OCI-LY7 (cell line): Measurements from ENCODE around the gene PRAC2.

Experiments
- EZH2phosphoT487 ChIP-seq: fragments of 200-600 bp; sonication (generic); IDR thresholded peaks from 2 replicates; pipeline ENCODE4 v1.6.1; 2018; ENCODE audit warnings: low read depth, borderline replicate concordance, mild to moderate bottlenecking, mixed run types, antibody characterized with exemption, low read length, moderate library complexity, mixed read lengths
- TF ChIP-seq, protein P1 (sequence below): fragments of 200-600 bp; sonication (generic); conservative IDR thresholded peaks from 2 replicates; pipeline ENCODE4 v1.5.1; 2014; ENCODE audit warnings: mild to moderate bottlenecking, antibody characterized with exemption, low read length, moderate library complexity, mixed read lengths

DNA sequence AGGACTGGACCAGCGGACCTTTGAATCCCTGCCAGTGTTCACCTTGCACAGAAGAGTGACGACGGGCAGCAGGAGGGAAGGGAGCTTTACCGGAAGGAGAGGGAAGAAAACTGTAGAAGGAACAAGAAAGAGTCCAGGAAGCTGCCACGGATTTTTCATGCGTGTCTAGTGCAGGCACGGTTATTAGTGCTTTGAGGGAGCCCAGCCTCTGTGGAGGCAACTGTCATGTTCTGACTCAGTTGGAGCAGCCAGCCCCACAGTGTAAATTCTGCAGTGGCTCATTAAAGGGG is 12.0 kb downstream of the PRAC2 start:
- TF ChIP-seq, protein P1, sequence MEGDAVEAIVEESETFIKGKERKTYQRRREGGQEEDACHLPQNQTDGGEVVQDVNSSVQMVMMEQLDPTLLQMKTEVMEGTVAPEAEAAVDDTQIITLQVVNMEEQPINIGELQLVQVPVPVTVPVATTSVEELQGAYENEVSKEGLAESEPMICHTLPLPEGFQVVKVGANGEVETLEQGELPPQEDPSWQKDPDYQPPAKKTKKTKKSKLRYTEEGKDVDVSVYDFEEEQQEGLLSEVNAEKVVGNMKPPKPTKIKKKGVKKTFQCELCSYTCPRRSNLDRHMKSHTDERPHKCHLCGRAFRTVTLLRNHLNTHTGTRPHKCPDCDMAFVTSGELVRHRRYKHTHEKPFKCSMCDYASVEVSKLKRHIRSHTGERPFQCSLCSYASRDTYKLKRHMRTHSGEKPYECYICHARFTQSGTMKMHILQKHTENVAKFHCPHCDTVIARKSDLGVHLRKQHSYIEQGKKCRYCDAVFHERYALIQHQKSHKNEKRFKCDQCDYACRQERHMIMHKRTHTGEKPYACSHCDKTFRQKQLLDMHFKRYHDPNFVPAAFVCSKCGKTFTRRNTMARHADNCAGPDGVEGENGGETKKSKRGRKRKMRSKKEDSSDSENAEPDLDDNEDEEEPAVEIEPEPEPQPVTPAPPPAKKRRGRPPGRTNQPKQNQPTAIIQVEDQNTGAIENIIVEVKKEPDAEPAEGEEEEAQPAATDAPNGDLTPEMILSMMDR, result no peak
- no peak for TF ChIP-seq EZH2phosphoT487
